Thyroid gland (tissue), 4 donors: ENCODE results near the gene AGPAT4. TPM values are rescaled to one million over a fixed set of nuclear protein-coding genes. Genes with fewer than 3 reads are reported as not detected.
A peak's percentile ranks its signal among the peaks of the same experiment; 100 is the strongest.

Experiments used
- DNase-seq, 2 donors: peaks; one replicate each; pipeline ENCODE4 v3.0.0-alpha.2; 2019
- H3K27ac ChIP-seq, 3 donors: fragments of 200-600 bp; sonication (generic); 1 replicate in 2 of 3; 2 replicates in 1 of 3; pipeline ENCODE4 v1.5.1; 2016 to 2019; ENCODE audit warnings: mild to moderate bottlenecking in 1 of 3, moderate library complexity in 1 of 3
- H3K27me3 ChIP-seq: fragments of 200-600 bp; sonication (generic); one replicate; pipeline ENCODE4 v1.5.1; 2019
- H3K36me3 ChIP-seq, 2 donors: fragments of 200-600 bp; sonication (generic); one replicate each; pipeline ENCODE4 v1.5.1; 2016 to 2019
- H3K4me1 ChIP-seq, 2 donors: fragments of 200-600 bp; sonication (generic); one replicate each; pipeline ENCODE4 v1.5.1; 2017 to 2019
- H3K4me3 ChIP-seq, 3 donors: fragments of 200-600 bp; sonication (generic); replicated peaks in 1 of 3; 1 replicate in 2 of 3; 2 replicates in 1 of 3; pipeline ENCODE4 v1.5.1; 2016; ENCODE audit warnings: mild to moderate bottlenecking in 1 of 3
- H3K9me3 ChIP-seq: fragments of 200-600 bp; sonication (generic); one replicate; pipeline ENCODE4 v1.5.1; 2017
- CTCF ChIP-seq, 6 experiments: fragments of 200-600 bp in 3 of 6; fragments of 450-650 bp in 3 of 6; sonication (generic) in 3 of 6; IDR thresholded peaks; one replicate each; pipeline ENCODE4 v1.5.1; 2016 to 2019; ENCODE audit warnings: antibody characterized with exemption in 6 of 6, mild to moderate bottlenecking in 2 of 6, inconsistent platforms in 1 of 6, moderate library complexity in 1 of 6
- POLR2A ChIP-seq, 2 donors: fragments of 450-650 bp; IDR thresholded peaks; one replicate each; pipeline ENCODE4 v1.6.1; 2017; ENCODE audit warnings: antibody characterized with exemption in 2 of 2, mild to moderate bottlenecking in 2 of 2, moderate library complexity in 1 of 2
- WGBS, 2 donors: methylation state at CpG; one replicate each; pipeline ENCODE4 v1.1.5; 2017; 5-methylcytosine and 5-hydroxymethylcytosine counted together
- intact Hi-C: fragments of 100-400 bp; cut with DNase I; formaldehyde crosslinking; loops from one replicate; pipeline ENCODE4 v1.15.1; 2023
- total RNA-seq, 4 donors: library from RNA; depleted of rRNA; stranded (reverse); fragments of >200 nt; gene quantifications; one replicate each; pipeline ENCODE4 v1.2.3, GENCODE V29; 2016

AGPAT4 gene
- total RNA-seq, 4 donors from 2014 or later, result 6.1 to 12.8 (median 6.9) TPM

GRCh38 chr6:161272635-161273273, 1.1 kb downstream of the AGPAT4 start:
- intact Hi-C loops, result no loop called here
- WGBS, 2 donors, result 50 to 54% methylated on average over 11 of the region's 11 CpGs
- peaks cover 0 to 8% of the 10 kb centered on the region in 2 donors for H3K4me1 ChIP-seq
- peak overlapping the region in 1 of 3 donors; percentile 44 for H3K4me3 ChIP-seq
- no peaks in the 10 kb centered on the region for H3K27me3 ChIP-seq
- no peak for DNase-seq
- no peak overlapping the region for H3K27ac ChIP-seq
- TF ChIP-seq POLR2A (IDR thresholded peaks at IDR 0.05), result no peak
- H3K9me3 ChIP-seq, result no peaks in the 10 kb centered on the region
- H3K36me3 ChIP-seq, result no peaks in the 10 kb centered on the region

GRCh38 chr6:161271343-161272030, 2.4 kb downstream of the AGPAT4 start:
- no peak for DNase-seq
- H3K9me3 ChIP-seq, result no peaks in the 10 kb centered on the region
- TF ChIP-seq POLR2A (IDR thresholded peaks at IDR 0.05), result no peak
- no peak for TF ChIP-seq CTCF (IDR thresholded peaks at IDR 0.05)
- H3K4me1 ChIP-seq, result peaks cover 0 to 8% of the 10 kb centered on the region in 2 donors
- H3K27ac ChIP-seq, result no peak overlapping the region
- H3K36me3 ChIP-seq, result no peaks in the 10 kb centered on the region
- intact Hi-C loops, result no loop called here
- 81 to 82% methylated on average over 8 of the region's 8 CpGs for WGBS, 2 donors
- no peak overlapping the region for H3K4me3 ChIP-seq
- H3K27me3 ChIP-seq, result no peaks in the 10 kb centered on the region

- peaks cover 0 to 8% of the 10 kb centered on the region in 2 donors for H3K4me1 ChIP-seq
- H3K36me3 ChIP-seq, result no peaks in the 10 kb centered on the region
- H3K4me3 ChIP-seq, result no peak overlapping the region
- H3K27me3 ChIP-seq, result no peaks in the 10 kb centered on the region
- no peaks in the 10 kb centered on the region for H3K9me3 ChIP-seq
- TF ChIP-seq POLR2A (IDR thresholded peaks at IDR 0.05) (no peak), CTCF (IDR thresholded peaks at IDR 0.05) (no peak)
- no peak for DNase-seq
- WGBS, 2 donors, result 89 to 94% methylated on average over 5 of the region's 5 CpGs
- no peak overlapping the region for H3K27ac ChIP-seq
- intact Hi-C loops, result no loop called here
These were observed 3.7 kb downstream of the AGPAT4 start for GRCh38 chr6:161270116-161270515.

GRCh38 chr6:161269310-161269709, 4.6 kb downstream of the AGPAT4 start:
- DNase-seq, result no peak
- H3K36me3 ChIP-seq, result no peaks in the 10 kb centered on the region
- H3K27me3 ChIP-seq, result no peaks in the 10 kb centered on the region
- peaks cover 0 to 1% of the 10 kb centered on the region in 2 donors for H3K4me1 ChIP-seq
- WGBS, 2 donors, result 97 to 98% methylated on average over 6 of the region's 6 CpGs
- H3K9me3 ChIP-seq, result no peaks in the 10 kb centered on the region
- TF ChIP-seq CTCF (IDR thresholded peaks at IDR 0.05), result no peak
- no peak for TF ChIP-seq POLR2A (IDR thresholded peaks at IDR 0.05)
- intact Hi-C loops, result no loop called here
- no peak overlapping the region for H3K4me3 ChIP-seq
- H3K27ac ChIP-seq, result no peak overlapping the region

- DNase-seq, result no peak
- TF ChIP-seq CTCF (IDR thresholded peaks at IDR 0.05), result no peak
- no peak for TF ChIP-seq POLR2A (IDR thresholded peaks at IDR 0.05)
- no peaks in the 10 kb centered on the region for H3K9me3 ChIP-seq
- H3K4me1 ChIP-seq, result no peaks in the 10 kb centered on the region
- H3K27ac ChIP-seq, result no peak overlapping the region
- no peak overlapping the region for H3K4me3 ChIP-seq
- no peaks in the 10 kb centered on the region for H3K36me3 ChIP-seq
- WGBS, 2 donors, result 86% methylated on average over 7 of the region's 7 CpGs
- intact Hi-C loops, result no loop called here
- no peaks in the 10 kb centered on the region for H3K27me3 ChIP-seq
These were observed 5.2 kb downstream of the AGPAT4 start for GRCh38 chr6:161268531-161269210.
